Measurements from ENCODE around the gene PSME1.

PSME1 gene

GRCh38 chr14:24176599-24176998 lies 40.6 kb downstream of the PSME1 start:
- no peak for DNase-seq (ENCODE audit: low spot score)

- no peak for DNase-seq (ENCODE audit: low spot score)
Measured at GRCh38 chr14:24177041-24177825, 41.2 kb downstream of the PSME1 start.

- DNase-seq (ENCODE audit: low spot score), result no peak
Measured at GRCh38 chr14:24177891-24178290, 41.9 kb downstream of the PSME1 start.

GRCh38 chr14:24178399-24179178 lies 42.6 kb downstream of the PSME1 start:
- DNase-seq (ENCODE audit: low spot score), result no peak

GRCh38 chr14:24179294-24179960 lies 43.4 kb downstream of the PSME1 start:
- no peak for DNase-seq (ENCODE audit: low spot score)

GRCh38 chr14:24179961-24180796 lies 44.2 kb downstream of the PSME1 start:
- DNase-seq (ENCODE audit: low spot score), result no peak

GRCh38 chr14:24181371-24182077 lies 45.5 kb downstream of the PSME1 start:
- no peak for DNase-seq (ENCODE audit: low spot score)

- DNase-seq (ENCODE audit: low spot score), result no peak
Measured at GRCh38 chr14:24182110-24182882, 46.3 kb downstream of the PSME1 start.

- no peak for DNase-seq (ENCODE audit: low spot score)
Measured at GRCh38 chr14:24183014-24183481, 47.1 kb downstream of the PSME1 start.

GRCh38 chr14:24184104-24184970 lies 48.3 kb downstream of the PSME1 start:
- no peak for DNase-seq (ENCODE audit: low spot score)

- DNase-seq (ENCODE audit: low spot score), result no peak
Measured at GRCh38 chr14:24185026-24185425, 49.0 kb downstream of the PSME1 start.

- DNase-seq (ENCODE audit: low spot score), result no peak
Measured at GRCh38 chr14:24185741-24186140, 49.7 kb downstream of the PSME1 start.

- no peak for DNase-seq (ENCODE audit: low spot score)
Measured at GRCh38 chr14:24186831-24187538, 51.0 kb downstream of the PSME1 start.

GRCh38 chr14:24187539-24187915 lies 51.5 kb downstream of the PSME1 start:
- DNase-seq (ENCODE audit: low spot score), result no peak

Measured in hematopoietic multipotent progenitor cell treated with erythropoietin and hydrocortisone succinate and interleukin-3 and kit ligand, for 15 days (in vitro differentiated cells).